GM21423 (cell line): Measurements from ENCODE around the gene SMCO2.
A peak's percentile ranks its signal among the peaks of the same experiment; 100 is the strongest.
"Not testable (repeated sequence)": the region's sequence is repeated elsewhere in the genome, so short reads cannot be mapped to it uniquely, and the experiment has no call there.

ENCODE experiments used
- ATAC-seq: cut with Tn5 transposase; IDR thresholded peaks from one replicate; pipeline ENCODE4 v1.9.1; 2021; ENCODE audit warnings: mild to moderate bottlenecking, moderate library complexity; ENCODE audit not compliant: unreplicated experiment

The SMCO2 gene

DNA sequence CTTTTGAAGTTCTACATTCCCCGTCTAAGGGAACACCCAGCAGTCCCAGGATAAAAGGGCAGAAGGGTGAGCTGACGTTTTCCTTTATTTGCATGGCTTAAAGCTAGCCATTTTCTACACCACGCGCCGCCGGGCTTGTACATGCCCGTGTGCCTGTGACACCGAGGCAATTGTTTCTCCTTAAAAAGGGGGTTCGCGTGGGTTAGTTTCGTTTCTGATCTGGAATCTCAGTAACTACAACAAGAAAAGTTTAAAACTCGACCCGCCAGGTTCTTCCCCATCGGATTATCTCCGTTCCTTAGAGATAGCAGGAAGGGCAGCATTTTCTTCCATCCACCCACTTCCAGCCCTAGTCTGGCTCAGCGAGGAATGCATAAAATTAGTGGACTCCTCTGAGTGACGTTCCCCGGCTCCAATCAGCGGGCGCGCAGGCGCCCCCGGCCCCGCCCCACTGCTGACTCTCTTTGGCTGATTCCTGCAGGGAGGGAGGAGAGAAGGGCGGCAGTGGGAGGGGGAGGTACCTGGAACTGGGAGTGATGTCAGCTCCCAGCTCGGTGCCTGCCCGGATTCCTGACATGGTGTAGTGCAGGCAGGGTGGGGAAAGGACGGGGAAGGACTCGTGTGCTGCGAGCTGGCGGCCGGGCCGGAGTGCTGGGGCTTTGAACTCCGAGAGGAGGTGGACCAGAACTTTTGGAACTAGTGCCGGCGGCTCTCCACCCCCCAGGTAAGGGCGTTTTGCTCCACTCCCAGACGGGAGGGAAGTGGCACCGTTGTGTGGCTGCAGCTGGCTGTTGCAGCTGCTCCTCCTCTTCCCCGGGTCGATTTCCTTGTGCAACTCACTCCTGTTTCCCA lies 77.3 kb downstream of the SMCO2 start, which contains the start of gene PPFIBP1:
TSS of gene PPFIBP1 (plus strand) at position 565 of the 852 bp plus-strand sequence. CDS start 109,191 bp downstream, outside the sequence.
- peak; percentile 90 for ATAC-seq

DNA sequence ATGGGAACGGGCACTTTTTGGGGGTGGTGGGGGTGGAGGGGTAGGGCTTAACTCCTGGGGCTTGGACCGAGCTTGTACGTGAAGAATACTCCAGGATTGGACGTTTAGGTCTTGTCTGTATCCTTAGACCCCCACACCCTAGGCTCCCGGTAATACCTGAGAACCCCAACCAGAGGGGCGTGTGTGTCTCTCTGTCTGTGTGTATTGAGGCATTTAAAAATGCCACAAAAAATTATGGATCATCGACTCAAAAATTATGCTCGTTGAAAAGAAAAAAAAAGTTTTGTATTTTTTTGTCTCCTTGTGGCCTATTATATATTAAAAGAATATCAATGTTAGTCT lies 77.9 kb downstream of the SMCO2 start:
- ATAC-seq = peak; percentile 5

DNA sequence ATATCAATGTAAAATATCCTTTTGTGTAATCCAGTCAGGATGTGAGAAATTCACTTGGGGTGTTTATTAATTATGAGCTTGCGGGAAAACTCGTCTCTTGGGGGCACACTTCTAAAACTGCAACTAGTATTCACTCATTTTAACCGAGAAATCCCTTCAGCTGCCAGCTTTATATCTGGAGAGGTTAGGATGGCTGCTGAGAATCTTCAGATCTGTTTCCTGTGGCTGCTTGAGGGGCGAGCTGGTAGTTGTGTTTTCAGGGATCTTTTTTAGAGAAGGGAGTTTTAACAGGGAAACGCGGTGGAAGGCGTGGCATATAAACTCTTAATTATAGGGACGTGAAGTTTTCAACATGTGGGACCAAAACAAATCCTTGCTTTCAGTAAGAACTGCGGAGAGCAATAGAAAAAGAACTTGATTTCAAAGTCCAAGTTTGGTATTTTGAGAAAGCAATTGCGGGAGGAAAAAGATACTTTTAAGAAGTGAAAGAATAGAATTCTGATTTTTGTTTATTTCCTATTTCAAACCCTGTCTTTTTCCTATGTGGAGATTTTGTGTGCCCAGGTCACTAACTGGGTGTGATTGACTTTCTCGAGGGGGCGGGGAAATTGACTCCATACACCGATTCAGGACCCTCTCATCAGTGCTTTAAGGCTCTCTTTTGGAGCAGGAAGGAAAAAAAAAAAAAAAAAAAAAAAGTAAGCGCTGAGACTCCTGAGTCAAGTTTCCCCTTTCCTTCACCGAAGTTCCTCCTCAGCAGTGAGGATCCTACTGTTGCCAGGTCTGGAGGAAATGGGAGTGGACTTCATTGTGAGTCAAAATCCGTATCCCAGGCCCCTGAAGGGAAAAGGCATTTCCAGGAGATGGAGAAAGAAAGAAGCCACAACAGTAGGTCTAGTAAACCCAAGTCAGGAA lies 78.6 kb downstream of the SMCO2 start:
- no peak for ATAC-seq

DNA sequence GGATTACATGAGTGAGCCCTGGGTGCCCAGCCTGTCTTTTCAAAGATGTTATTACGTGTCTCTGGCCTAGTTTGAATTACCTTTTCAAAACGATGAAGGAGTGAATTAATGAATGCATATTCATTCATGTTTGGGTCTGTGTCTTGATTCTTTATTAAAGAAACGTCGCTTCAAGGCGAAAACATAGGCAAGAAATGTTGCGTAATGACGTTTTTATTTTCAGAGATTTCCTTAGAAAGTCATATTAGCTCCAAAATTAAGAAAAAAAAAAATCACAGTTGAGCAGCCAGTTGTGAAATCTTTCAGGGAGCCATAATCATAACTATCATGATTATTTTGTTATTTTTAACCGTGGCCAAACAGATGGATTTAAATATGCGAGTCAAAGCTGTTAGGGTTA lies 81.0 kb downstream of the SMCO2 start:
- ATAC-seq = no peak

DNA sequence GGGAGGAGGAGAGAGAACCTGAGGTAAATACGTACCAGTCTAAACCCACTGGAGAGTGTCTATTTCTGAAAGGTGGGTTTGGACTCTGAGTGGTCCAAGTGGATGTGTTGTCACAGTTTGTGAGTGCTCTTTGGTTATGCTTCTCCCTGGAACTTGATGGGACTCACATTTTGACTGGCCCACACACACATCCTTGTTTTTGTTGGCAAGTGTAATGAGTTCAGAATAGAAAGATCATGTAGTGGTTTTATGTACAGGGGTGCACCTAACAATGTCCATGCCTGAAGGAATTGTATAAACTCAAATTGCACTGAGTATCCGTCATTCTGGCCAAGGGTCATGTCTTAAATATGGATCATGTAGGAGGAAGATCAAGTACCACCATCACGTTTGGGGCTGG lies 82.3 kb downstream of the SMCO2 start:
- no peak for ATAC-seq

DNA sequence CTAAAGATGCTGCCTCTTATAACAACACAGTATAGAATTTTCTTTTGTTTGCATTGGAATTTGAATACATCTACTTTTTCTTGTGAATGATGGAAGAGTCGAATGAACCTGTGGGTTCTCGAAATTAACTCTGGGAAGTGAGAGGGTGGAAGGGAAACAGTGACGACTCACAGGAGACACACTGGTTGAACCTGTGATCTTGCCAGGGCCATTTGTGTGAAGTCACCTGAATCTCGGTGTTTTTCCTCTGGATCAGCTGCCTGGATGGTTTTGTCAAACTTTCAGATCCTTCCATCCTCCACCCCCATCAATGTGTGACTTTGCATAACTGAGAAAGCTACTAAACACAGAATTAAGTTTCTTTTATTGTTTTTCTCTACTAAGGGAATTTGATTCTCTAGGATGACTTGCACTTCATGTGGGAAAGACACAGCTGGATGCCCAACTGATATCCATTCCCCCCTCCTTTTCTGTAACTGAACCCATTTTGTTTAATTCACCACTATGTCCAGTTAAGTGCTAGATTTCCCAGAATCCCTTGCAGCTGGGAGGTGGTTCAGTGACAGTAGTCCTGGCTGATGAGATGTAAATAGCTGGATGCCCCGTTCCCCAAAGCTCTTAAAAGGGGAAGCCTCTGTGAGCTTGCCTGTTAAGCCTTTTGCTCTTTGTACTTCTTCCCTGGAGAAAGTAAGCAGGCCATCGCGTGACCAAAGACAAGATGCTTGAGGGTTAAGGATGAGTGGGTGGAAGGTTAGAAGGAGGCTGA lies 83.8 kb downstream of the SMCO2 start:
- ATAC-seq = no peak

DNA sequence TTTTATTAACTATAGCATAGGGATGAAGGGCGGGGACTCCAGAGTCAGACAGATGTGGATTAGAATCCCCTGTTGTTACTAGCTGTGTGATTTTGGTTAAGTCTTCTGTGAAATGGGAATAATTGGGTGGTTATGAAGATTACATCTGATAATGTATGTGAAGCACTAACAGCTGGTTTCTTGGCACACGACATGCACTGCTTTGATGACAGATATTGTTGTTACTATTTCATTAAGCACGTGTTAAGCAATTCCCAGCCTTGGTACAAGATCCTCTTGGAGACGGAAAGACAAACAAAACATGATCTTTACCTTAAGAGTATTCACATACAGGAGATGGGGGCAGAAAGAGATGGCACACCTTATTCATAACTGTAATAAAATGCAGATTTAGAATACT lies 85.4 kb downstream of the SMCO2 start:
- no peak for ATAC-seq

DNA sequence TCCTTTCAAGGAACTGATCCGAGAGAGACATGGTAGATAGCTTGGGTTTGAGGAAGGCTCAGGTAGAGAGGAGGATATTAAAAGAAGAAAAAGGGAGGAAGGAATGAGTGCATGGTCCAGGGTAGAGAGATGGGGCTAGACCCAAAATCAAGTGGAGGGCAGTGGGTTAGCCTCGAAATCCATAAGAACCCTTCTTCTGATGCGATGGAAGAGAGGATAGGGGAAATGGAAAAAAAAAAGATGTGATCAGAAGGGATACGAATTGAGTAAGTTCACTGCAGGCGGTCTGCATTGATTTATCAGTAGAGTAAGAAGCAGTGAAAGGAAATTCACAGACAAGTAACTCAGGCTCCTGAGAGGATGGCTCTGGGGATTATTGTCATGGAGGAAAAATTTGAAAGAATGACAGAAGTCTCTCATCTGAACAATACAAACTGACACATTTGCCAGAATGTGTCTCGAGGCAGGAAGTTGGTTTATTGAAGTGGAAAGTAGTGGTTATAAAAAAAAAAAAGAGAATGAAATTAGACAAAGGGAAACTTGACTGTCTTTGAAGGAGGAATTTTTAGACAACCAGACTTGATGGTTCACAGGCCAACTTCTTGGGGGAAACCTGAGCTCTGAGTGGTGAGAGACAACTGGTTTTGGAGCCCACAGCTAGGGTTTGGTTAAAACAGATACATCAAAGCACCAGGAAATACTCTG lies 87.7 kb downstream of the SMCO2 start:
- peak; percentile 67 for ATAC-seq

DNA sequence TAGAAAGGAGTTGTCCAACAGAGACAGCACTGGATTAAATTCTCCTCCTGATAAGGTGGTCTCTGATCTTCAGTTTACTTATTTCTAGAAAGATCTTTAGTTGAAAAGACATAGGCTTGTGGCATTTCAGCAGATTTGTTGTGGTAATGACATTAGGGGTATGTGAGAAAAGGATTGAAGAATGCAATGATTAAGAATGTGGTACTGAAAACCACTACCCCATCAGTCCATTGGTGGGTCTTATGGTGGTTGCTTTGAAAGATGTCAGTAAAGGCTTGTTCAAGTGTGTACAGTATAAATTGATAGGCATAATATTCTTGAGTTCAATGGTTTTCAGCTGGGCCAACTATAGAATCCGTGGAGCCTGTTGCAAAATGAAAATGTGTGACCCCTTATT lies 88.2 kb downstream of the SMCO2 start:
- ATAC-seq = peak; percentile 30

DNA sequence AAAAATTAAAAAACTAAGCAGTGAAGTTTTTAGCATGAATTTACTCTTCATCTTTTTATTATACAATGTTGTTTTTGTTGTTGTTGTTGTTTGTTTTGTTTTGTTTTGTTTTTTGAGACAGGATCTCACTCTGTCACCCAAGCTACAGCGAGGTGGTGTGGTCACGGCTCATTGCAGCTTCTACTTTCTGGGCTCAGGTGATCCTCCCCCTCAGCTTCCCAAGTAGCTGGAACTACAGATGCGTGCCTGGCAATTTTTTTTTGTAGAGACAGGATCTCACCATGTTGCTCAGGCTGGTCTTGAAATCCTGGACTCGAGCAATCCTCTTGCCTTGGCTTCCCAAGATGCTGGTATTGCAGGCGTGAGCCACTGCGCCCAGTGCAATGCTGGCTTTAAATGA lies 88.8 kb downstream of the SMCO2 start:
- ATAC-seq = no peak

DNA sequence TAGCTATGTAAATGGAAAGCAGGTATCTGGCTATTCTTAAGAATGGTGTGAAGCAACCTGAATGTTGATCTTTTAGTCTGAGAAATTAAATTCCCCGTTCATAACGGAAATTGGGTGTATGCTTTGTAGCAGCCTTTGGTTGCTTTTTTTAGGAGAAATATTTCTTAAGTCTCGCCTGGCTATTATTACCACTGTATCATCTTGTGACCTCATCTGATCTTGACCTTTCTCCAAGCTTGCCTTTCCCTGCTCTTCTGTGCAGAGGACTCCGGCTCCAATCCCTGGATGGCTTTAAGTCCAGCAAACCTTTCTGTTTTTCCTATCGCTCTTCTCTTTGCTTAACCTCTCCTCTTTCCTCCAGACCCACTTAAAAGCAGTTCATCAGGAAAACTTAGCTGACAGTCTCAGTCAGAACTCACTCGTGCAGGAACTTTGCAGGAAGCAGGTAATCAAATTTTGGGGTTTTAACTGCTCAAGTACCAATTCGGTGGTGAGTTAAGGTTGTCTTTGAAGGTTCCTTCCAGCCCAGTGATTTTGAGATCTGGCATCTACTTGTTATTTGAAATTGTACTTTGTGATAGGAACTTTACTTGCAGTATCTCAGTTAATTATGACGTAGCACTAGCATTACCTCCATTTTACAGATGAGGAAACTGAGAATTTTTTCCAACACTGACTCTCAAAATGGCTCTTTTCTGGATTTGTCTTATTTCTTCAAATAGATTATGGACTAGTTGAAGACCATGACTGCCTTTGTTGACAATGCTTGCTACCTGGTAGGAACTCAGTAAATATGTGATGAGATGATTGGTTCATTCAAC lies 91.5 kb downstream of the SMCO2 start:
- no peak for ATAC-seq

DNA sequence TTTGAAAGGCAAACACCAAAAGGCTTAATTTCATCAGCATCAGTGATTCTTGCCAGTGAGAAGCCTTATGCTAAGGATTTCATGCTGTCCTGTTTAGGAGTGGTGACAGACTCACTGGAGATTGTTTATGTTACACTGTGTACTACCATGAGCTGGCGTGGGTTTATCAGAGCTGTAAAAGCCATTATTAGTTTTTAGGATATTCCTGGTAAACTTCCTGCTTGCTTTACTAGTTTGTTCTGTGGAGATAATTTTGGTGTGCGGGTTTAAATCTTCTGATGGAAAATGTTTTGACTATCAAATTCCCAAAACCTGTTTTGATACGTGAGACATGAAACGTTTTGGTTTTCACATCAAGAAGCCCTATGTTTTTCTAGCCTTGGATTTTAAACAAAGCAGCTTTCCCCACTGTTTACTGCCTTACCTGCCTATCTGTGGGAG lies 92.7 kb downstream of the SMCO2 start:
- no peak for ATAC-seq

DNA sequence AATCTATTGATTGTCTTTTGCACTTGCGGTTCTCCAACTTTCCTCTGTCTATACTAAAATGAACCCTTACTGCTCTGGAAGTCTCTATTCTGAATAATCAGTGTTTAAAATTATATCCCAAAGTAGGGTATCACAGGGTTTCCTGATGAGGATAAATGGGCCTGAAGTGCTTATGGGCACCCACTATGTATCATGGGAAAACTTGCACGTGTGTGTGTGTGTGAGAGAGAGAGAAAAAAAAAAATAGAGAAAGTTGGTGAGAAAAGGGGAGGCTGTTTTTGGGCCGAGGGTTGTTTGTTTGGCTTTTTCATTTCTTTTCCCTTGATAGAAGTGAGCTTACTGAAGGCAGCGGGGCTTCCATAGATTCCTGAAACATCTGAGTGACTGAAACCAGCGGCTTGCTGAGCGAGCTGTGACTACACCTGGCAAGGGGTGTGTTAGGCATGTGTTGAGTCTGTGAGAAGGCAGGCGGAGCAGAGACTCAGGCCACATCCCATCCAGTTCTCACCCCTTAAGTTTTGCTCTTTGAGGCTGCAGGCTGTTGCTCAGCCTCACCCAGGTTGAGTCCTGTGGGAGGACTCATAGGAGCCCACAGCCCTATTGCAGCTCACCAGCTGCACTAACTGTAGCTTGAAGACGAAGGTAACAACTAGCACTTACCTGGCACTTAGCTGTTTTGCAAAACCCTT lies 94.6 kb downstream of the SMCO2 start:
- ATAC-seq = no peak

DNA sequence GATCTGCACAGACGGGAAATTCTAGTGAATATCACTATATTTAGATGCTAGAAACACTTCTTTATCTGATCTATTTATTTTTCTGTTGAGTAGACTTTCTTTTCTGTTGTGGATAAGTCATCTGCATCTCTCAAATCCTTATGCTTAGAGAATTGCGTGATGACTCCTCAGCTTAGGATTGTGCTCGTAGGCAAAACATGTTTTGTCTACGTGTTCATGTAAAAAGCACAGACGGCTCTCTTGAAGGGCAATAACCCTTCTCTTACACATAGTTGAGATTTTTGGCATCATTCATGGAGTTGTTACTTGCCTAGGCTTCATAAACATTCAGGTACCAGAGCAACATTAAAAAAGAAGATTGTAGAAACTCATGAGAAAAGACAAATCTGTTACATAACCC lies 96.1 kb downstream of the SMCO2 start:
- no peak for ATAC-seq

DNA sequence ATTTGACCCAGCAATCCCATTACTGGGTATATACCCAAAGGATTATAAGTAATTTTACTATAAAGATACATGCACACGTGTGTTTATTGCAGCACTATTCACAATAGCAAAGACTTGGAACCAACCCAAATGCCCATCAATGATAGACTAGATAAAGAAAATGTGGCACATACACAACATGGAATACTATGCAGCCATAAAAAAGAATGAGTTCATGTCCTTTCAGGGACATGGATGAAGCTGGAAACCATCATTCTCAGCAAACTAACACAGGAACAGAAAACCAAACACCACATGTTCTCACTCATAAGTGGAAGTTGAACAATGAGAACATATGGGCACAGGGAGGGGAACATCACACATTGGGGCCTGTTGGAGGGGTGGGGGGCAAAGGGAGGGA lies 98.3 kb downstream of the SMCO2 start:
- not testable (repeated sequence) for ATAC-seq

DNA sequence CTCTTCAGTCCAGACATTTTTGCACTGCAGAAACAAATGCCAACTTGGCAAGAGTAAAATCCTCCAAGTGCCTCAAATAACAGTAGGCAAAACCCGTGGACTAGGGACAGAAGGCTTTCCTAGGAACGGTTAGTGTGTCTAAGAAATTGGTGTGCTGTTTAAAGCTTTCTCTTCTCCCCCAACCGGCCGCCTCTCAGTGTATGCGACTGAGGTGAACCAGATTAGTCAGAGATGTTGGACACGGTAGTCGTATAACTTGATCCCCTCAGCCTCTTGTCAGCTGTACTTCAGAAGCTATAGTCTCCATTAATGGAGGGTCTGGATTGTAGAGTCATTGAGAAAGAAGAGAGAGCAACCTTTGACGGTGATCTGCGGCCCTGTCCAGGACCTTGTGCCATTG lies 99.1 kb downstream of the SMCO2 start:
- no peak for ATAC-seq

DNA sequence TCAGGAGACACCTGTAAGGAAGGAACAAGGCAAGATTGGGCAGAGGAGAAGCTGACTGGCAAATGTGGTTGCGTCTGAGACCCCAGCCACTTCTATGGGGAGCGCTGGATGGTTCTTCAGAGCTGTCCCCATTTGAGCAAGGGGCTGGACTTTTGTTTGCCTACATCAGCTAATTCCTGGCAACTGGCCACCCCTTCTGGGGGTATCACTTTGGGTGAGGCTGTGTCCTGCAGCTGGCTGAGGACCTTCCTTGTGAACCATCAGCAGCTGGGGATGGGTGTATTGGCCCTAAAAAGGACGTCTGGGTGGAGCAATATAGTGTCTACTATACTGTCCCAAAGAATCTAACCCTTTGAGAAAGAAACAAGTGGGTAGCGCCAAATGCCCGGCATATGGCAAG lies 101.1 kb downstream of the SMCO2 start:
- ATAC-seq = no peak

DNA sequence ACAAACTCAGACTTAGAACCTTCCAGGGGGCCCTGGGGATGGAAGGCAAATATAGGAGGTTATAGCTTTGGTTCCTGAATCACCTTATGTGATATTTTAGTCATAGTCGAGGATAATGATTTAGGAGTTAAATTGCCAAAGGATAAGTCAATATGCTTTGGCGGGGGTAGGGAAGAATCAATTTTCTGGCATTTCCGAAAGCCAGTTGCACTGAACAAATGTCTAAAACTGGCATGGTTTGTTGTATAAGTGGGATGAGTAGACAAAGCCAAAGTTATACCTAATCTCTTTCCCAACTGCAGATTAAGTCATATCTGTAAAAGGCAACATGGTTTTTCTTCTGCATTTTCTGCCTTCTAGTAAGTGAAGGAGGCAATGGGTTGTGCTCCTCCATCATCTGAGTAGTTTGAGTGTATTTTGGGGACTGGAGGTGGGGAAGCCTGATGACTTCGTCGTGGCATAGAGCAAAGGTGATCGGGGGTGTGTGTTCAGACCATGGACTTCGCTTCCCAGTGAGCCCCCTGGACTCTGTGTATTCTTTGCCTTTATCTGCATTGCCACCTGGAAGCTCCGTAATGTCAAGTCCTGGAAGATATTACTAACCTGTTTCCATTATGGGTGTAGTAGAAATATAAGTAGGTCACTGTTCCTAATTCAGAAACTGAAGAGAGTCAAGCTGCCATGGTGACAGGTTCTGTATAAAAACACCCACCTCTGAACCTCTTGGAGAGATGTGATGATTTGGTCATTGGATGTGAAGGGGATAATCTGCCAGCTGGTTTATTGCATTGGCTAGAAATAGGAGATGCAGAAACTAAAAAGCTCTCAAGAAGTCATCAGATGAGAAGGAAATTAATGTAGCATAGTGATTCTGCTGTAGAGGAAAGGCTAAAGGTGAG lies 102.0 kb downstream of the SMCO2 start:
- ATAC-seq = no peak
